ENCODE measurements around the gene SPATA17.

Gene SPATA17

DNA sequence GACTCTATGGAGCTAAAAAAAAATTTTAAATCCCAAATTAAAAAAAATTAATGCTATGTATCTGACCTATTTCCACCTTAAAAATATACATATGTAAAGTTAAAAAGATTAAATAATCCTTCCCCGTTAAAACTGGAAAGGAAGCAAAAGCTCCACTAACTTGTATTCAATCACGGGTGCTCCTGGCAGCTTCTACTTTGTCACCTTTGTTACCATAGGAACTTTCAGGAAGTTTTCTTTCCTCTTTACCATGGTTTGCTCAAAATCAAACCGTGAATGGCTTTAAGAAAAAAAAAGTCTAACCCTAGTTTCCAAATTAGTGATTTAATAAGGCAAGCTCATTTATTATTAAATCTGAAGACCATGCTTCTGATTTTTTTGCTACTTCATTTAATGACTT lies 3.7 kb upstream of the SPATA17 start:
- H3K79me2 ChIP-seq (ENCODE audit: insufficient read depth, low read length), result peaks cover 39% of the 10 kb centered on the region

DNA sequence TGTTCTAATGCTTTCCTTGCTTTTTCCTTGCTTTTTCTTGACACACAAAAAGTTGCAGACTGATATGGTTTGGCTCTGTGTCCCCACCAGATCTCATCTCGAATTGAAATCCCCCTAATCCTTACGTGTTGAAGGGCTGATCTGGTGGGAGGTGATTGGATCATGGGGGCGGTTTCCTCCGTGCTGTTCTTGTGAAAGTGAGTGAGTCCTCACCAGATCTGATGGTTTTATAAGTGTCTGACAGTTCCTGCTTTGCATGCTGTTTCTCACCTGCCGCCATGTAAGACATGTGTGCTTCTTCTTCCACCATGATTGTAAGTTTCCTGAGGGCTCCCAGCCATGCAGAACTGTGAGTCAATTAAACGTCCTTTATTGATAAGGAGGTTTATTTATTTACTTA lies 11.3 kb downstream of the SPATA17 start:
- H3K36me3 ChIP-seq (ENCODE audit: low read length), result no peaks in the 10 kb centered on the region
- H4K20me1 ChIP-seq (ENCODE audit: low read depth, low read length), result no peaks in the 10 kb centered on the region
- H3K4me2 ChIP-seq (ENCODE audit: low read depth, low read length, poor library complexity, severe bottlenecking), result no peak overlapping the region
- H3K9me2 ChIP-seq (replicated peaks; ENCODE audit: insufficient read depth, low read length), result no peaks in the 10 kb centered on the region
- no peak overlapping the region for H3K9ac ChIP-seq (ENCODE audit: low read length)
- H2AFZ ChIP-seq (ENCODE audit: low read depth, low read length, severe bottlenecking), result no peak overlapping the region
- no peaks in the 10 kb centered on the region for H3K9me3 ChIP-seq (ENCODE audit: insufficient read depth, low read length)
- H3K27me3 ChIP-seq (ENCODE audit: low read length), result no peaks in the 10 kb centered on the region
- no peaks in the 10 kb centered on the region for H3F3A ChIP-seq (ENCODE audit: insufficient read depth)
- H3K4me3 ChIP-seq (ENCODE audit: insufficient read depth, low read length, poor library complexity, severe bottlenecking), result no peak overlapping the region
- TF ChIP-seq, protein P1, sequence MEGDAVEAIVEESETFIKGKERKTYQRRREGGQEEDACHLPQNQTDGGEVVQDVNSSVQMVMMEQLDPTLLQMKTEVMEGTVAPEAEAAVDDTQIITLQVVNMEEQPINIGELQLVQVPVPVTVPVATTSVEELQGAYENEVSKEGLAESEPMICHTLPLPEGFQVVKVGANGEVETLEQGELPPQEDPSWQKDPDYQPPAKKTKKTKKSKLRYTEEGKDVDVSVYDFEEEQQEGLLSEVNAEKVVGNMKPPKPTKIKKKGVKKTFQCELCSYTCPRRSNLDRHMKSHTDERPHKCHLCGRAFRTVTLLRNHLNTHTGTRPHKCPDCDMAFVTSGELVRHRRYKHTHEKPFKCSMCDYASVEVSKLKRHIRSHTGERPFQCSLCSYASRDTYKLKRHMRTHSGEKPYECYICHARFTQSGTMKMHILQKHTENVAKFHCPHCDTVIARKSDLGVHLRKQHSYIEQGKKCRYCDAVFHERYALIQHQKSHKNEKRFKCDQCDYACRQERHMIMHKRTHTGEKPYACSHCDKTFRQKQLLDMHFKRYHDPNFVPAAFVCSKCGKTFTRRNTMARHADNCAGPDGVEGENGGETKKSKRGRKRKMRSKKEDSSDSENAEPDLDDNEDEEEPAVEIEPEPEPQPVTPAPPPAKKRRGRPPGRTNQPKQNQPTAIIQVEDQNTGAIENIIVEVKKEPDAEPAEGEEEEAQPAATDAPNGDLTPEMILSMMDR (IDR thresholded peaks at IDR 0.05; ENCODE audit: insufficient read depth, low read length, poor library complexity, severe bottlenecking), result no peak
- TF ChIP-seq EZH2phosphoT487 (conservative IDR thresholded peaks at IDR 0.05; ENCODE audit: low read length), result no peak
- no peaks in the 10 kb centered on the region for H3K79me2 ChIP-seq (ENCODE audit: insufficient read depth, low read length)
- H3K27ac ChIP-seq (ENCODE audit: low read depth, low read length), result no peak overlapping the region

More for the DNA sequence above, 3.7 kb upstream of the SPATA17 start:
- no peaks in the 10 kb centered on the region for H3K9me3 ChIP-seq (ENCODE audit: insufficient read depth, low read length)
- no peaks in the 10 kb centered on the region for H4K20me1 ChIP-seq (ENCODE audit: low read depth, low read length)
- H3K4me2 ChIP-seq (ENCODE audit: low read depth, low read length, poor library complexity, severe bottlenecking), result no peak overlapping the region
- no peaks in the 10 kb centered on the region; the same call in 1 of the 2 replicates for H3F3A ChIP-seq (ENCODE audit: insufficient read depth)
- no peaks in the 10 kb centered on the region for H3K36me3 ChIP-seq (ENCODE audit: low read length)
- H3K27me3 ChIP-seq (ENCODE audit: low read length), result no peaks in the 10 kb centered on the region
- no peak for TF ChIP-seq EZH2phosphoT487 (conservative IDR thresholded peaks at IDR 0.05; ENCODE audit: low read length)
- TF ChIP-seq, protein P1 (IDR thresholded peaks at IDR 0.05; ENCODE audit: insufficient read depth, low read length, poor library complexity, severe bottlenecking), result no peak
- no peak overlapping the region for H3K4me3 ChIP-seq (ENCODE audit: insufficient read depth, low read length, poor library complexity, severe bottlenecking)
- H3K27ac ChIP-seq (ENCODE audit: low read depth, low read length), result no peak overlapping the region
- no peak overlapping the region for H3K9ac ChIP-seq (ENCODE audit: low read length)
- no peak overlapping the region for H2AFZ ChIP-seq (ENCODE audit: low read depth, low read length, severe bottlenecking)
- no peaks in the 10 kb centered on the region for H3K9me2 ChIP-seq (replicated peaks; ENCODE audit: insufficient read depth, low read length)

DNA sequence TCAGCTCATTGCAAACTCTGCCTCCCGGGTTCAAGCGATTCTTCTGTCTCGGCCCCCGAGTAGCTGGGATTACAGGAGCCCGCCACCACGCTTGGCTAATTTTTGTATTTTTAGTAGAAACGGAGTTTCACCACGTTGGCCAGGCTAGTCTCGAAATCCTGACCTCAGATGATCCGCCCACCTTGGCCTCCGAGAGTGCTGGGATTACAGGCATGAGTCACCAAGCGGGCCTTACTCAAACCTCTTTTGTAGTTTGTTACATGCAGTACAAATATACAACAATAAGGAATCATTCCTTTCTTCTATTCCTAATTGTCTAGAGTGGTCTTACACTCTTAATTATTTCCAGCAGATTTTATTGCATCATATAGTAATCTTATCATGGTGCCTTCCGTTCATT lies 16.6 kb downstream of the SPATA17 start:
- Histone ChIP-seq H3K36me3 (ENCODE audit: low read length) (no peaks in the 10 kb centered on the region), H3K27me3 (ENCODE audit: low read length) (no peaks in the 10 kb centered on the region), H3K9ac (ENCODE audit: low read length) (no peak overlapping the region), H3F3A (ENCODE audit: insufficient read depth) (no peaks in the 10 kb centered on the region), H3K9me3 (ENCODE audit: insufficient read depth, low read length) (no peaks in the 10 kb centered on the region), H2AFZ (ENCODE audit: low read depth, low read length, severe bottlenecking) (no peak overlapping the region), H3K4me3 (ENCODE audit: insufficient read depth, low read length, poor library complexity, severe bottlenecking) (no peak overlapping the region), H3K9me2 (replicated peaks; ENCODE audit: insufficient read depth, low read length) (no peaks in the 10 kb centered on the region), H3K27ac (ENCODE audit: low read depth, low read length) (no peak overlapping the region), H4K20me1 (ENCODE audit: low read depth, low read length) (no peaks in the 10 kb centered on the region), H3K4me2 (ENCODE audit: low read depth, low read length, poor library complexity, severe bottlenecking) (no peak overlapping the region), H3K79me2 (ENCODE audit: insufficient read depth, low read length) (no peaks in the 10 kb centered on the region)
- TF ChIP-seq, protein P1 (IDR thresholded peaks at IDR 0.05; ENCODE audit: insufficient read depth, low read length, poor library complexity, severe bottlenecking), result no peak
